SU-DHL-6 (cell line): ENCODE data around the gene WDR7.

ENCODE experiments used
- H2AFZ ChIP-seq: fragments of 200-600 bp; sonication (generic); 2 replicates; pipeline ENCODE4 v1.6.1; 2014; ENCODE audit warnings: low read depth, mild to moderate bottlenecking, moderate library complexity, mixed read lengths, antibody characterized with exemption, low read length; ENCODE audit not compliant: severe bottlenecking
- H3F3A ChIP-seq: fragments of 200-600 bp; shearing (Covaris generic); 2 replicates; pipeline ENCODE4 v1.6.0; 2016; ENCODE audit warnings: antibody characterized with exemption, mild to moderate bottlenecking; ENCODE audit not compliant: insufficient read depth
- H3K27ac ChIP-seq: fragments of 200-600 bp; sonication (generic); 2 replicates; pipeline ENCODE4 v1.5.1; 2016; ENCODE audit warnings: low read depth, mild to moderate bottlenecking, low read length, moderate library complexity, mixed read lengths
- H3K27me3 ChIP-seq: fragments of 200-600 bp; sonication (generic), shearing (Covaris generic); 2 replicates; pipeline ENCODE4 v1.6.0; 2014; ENCODE audit warnings: mild to moderate bottlenecking, low read length
- H3K36me3 ChIP-seq: fragments of 200-600 bp; sonication (generic); 2 replicates; pipeline ENCODE4 v1.6.1; 2014; ENCODE audit warnings: mild to moderate bottlenecking, low read length, mixed read lengths
- H3K4me2 ChIP-seq: fragments of 300-600, 200-600 bp; shearing (Covaris generic), sonication (generic); 2 replicates; pipeline ENCODE4 v1.6.0; 2014; ENCODE audit warnings: low read length, low read depth, mild to moderate bottlenecking; ENCODE audit not compliant: poor library complexity, severe bottlenecking
- H3K4me3 ChIP-seq: fragments of 200-600 bp; sonication (generic); 2 replicates; pipeline ENCODE4 v1.5.1; 2014; ENCODE audit warnings: antibody characterized with exemption, low read length, mild to moderate bottlenecking, mixed read lengths; ENCODE audit not compliant: insufficient read depth, poor library complexity, severe bottlenecking
- H3K79me2 ChIP-seq: fragments of 200-600 bp; sonication (generic); 2 replicates; pipeline ENCODE4 v1.6.1; 2014; ENCODE audit warnings: mild to moderate bottlenecking, low read length, moderate library complexity; ENCODE audit not compliant: insufficient read depth
- H3K9ac ChIP-seq: fragments of 200-600 bp; sonication (generic); 2 replicates; pipeline ENCODE4 v1.7.0; 2014; ENCODE audit warnings: mild to moderate bottlenecking, low read length
- H3K9me2 ChIP-seq: fragments of 200-600 bp; sonication (generic); replicated peaks from 2 replicates; pipeline ENCODE4 v1.6.1; 2014; ENCODE audit warnings: low read length; ENCODE audit not compliant: insufficient read depth
- H3K9me3 ChIP-seq: fragments of 200-600 bp; sonication (generic); 2 replicates; pipeline ENCODE4 v1.6.1; 2014; ENCODE audit warnings: low read length, mixed read lengths; ENCODE audit not compliant: insufficient read depth
- H4K20me1 ChIP-seq: fragments of 200-600 bp; sonication (generic); 2 replicates; pipeline ENCODE4 v1.6.1; 2014; ENCODE audit warnings: low read depth, mild to moderate bottlenecking, antibody characterized with exemption, low read length, moderate library complexity, mixed read lengths
- EZH2phosphoT487 ChIP-seq: fragments of 200-600 bp; sonication (generic), shearing (Covaris generic); conservative IDR thresholded peaks from 2 replicates; pipeline ENCODE4 v1.6.1; 2018; ENCODE audit warnings: mild to moderate bottlenecking, antibody characterized with exemption, low read length, moderate library complexity, mixed read lengths
- TF ChIP-seq, protein P1 (sequence below): fragments of 200-600 bp; sonication (generic); IDR thresholded peaks from one replicate; pipeline ENCODE4 v1.5.1; 2017; ENCODE audit warnings: antibody characterized with exemption, mild to moderate bottlenecking, low read length, moderate library complexity; ENCODE audit not compliant: insufficient read depth, poor library complexity, severe bottlenecking

The WDR7 gene

DNA sequence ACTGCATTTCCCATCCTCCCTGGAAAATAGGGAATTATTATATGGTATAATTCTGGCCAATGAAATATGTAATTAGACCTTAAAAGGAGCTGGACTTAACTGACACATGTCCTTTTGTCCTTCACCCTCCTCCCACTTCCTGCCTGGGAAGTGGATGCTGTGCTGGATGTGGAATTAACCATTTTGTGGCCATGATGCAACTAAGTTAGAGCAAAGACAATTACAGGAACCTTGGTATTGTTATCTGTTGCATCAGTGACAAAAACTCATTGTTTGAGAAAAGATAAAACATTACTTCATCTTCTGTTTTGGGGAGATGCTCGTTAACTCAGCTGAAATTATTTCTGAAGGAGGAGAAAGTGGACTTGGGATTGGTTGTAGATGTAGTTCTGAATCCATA lies 268.0 kb downstream of the WDR7 start:
- Histone ChIP-seq H3K4me3 (no peak overlapping the region), H4K20me1 (peaks cover 11% of the 10 kb centered on the region; the same call in 1 of the 2 replicates), H3K9me2 (no peaks in the 10 kb centered on the region), H3K9me3 (no peaks in the 10 kb centered on the region), H3K27me3 (no peaks in the 10 kb centered on the region), H3K79me2 (no peaks in the 10 kb centered on the region), H3K9ac (no peak overlapping the region), H3K4me2 (no peak overlapping the region), H3K36me3 (no peaks in the 10 kb centered on the region), H2AFZ (no peak overlapping the region), H3K27ac (no peak overlapping the region), H3F3A (no peaks in the 10 kb centered on the region)
- TF ChIP-seq, protein P1, sequence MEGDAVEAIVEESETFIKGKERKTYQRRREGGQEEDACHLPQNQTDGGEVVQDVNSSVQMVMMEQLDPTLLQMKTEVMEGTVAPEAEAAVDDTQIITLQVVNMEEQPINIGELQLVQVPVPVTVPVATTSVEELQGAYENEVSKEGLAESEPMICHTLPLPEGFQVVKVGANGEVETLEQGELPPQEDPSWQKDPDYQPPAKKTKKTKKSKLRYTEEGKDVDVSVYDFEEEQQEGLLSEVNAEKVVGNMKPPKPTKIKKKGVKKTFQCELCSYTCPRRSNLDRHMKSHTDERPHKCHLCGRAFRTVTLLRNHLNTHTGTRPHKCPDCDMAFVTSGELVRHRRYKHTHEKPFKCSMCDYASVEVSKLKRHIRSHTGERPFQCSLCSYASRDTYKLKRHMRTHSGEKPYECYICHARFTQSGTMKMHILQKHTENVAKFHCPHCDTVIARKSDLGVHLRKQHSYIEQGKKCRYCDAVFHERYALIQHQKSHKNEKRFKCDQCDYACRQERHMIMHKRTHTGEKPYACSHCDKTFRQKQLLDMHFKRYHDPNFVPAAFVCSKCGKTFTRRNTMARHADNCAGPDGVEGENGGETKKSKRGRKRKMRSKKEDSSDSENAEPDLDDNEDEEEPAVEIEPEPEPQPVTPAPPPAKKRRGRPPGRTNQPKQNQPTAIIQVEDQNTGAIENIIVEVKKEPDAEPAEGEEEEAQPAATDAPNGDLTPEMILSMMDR: no peak
- no peak for TF ChIP-seq EZH2phosphoT487

DNA sequence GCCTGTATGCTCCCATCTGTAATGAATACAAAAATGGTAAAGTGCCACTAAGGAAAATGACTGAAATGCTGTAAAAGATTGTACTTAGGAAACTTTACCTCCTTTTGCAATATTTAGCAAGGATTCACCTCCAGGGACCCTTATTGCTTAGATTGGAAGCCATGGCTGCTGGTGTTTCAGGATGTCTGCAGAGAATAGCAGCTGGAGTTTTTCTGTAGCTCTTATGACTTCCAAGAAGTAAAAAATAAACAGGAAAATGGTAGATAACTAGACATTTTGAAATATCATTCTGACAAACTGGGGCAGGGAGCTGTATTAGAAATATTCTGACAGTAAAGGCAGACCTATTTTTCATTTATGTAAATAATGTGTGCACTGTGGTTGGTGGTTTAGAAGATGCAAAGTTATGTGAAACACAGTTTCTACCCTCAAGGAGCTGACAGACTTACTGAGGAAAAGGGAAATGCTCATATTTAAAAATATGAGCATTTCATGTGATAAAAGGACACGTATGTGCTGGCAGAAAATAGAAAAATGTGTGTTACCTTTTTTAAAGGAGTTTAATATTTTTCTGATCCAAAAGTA lies 270.8 kb downstream of the WDR7 start:
- H3K4me3 ChIP-seq: no peak overlapping the region
- no peak overlapping the region for H3K27ac ChIP-seq

DNA sequence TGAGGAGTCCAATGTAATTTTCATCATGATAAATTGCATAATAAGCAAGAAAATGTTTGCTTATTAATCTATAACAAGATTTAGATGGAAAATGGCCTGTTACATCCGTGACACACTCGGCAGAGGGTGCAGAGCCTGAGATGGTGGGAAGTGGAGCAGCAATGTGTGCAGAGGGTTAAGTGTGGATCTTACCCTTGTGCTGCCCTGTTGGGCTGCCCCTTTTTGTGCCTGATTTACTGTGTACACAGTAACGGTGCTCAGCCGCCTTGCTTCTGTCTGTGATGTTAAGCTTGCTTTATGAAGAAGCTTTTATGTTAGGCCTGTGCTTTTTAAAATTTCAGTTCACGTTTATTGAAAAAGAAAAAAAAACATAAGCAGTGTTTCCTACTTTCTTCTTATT lies 275.6 kb downstream of the WDR7 start:
- Histone ChIP-seq H4K20me1 (no peaks in the 10 kb centered on the region), H3K79me2 (no peaks in the 10 kb centered on the region), H3K9me3 (no peaks in the 10 kb centered on the region), H2AFZ (no peak overlapping the region), H3F3A (no peaks in the 10 kb centered on the region), H3K9ac (no peak overlapping the region), H3K4me3 (no peak overlapping the region), H3K27me3 (no peaks in the 10 kb centered on the region), H3K9me2 (no peaks in the 10 kb centered on the region), H3K27ac (no peak overlapping the region), H3K36me3 (no peaks in the 10 kb centered on the region), H3K4me2 (no peak overlapping the region)
- TF ChIP-seq, protein P1: no peak
- no peak for TF ChIP-seq EZH2phosphoT487

More for the DNA sequence above, 270.8 kb downstream of the WDR7 start:
- no peaks in the 10 kb centered on the region for H3F3A ChIP-seq
- no peak overlapping the region for H3K9ac ChIP-seq
- no peak overlapping the region for H3K4me2 ChIP-seq
- H3K79me2 ChIP-seq: no peaks in the 10 kb centered on the region
- TF ChIP-seq EZH2phosphoT487: no peak
- TF ChIP-seq, protein P1: no peak
- H4K20me1 ChIP-seq: peaks cover 11% of the 10 kb centered on the region; the same call in 1 of the 2 replicates
- no peaks in the 10 kb centered on the region for H3K9me3 ChIP-seq
- no peaks in the 10 kb centered on the region for H3K9me2 ChIP-seq
- no peaks in the 10 kb centered on the region for H3K36me3 ChIP-seq
- H2AFZ ChIP-seq: no peak overlapping the region
- no peaks in the 10 kb centered on the region for H3K27me3 ChIP-seq

GRCh38 chr18:56927786-56928185 lies 276.6 kb downstream of the WDR7 start:
- no peaks in the 10 kb centered on the region for H4K20me1 ChIP-seq
- H3K9me2 ChIP-seq: no peaks in the 10 kb centered on the region
- no peaks in the 10 kb centered on the region for H3K36me3 ChIP-seq
- H3K9me3 ChIP-seq: no peaks in the 10 kb centered on the region
- H3F3A ChIP-seq: no peaks in the 10 kb centered on the region
- no peak overlapping the region for H3K4me2 ChIP-seq
- H3K27me3 ChIP-seq: no peaks in the 10 kb centered on the region
- no peak overlapping the region for H2AFZ ChIP-seq
- no peak overlapping the region for H3K4me3 ChIP-seq
- H3K9ac ChIP-seq: no peak overlapping the region
- no peaks in the 10 kb centered on the region for H3K79me2 ChIP-seq
- H3K27ac ChIP-seq: no peak overlapping the region
- TF ChIP-seq, protein P1: no peak
- TF ChIP-seq EZH2phosphoT487: no peak
